GM19463 (cell line): Measurements from ENCODE around the gene SYF2.

Experiments
- ATAC-seq: cut with Tn5 transposase; IDR thresholded peaks from one replicate; pipeline ENCODE4 v1.9.1; 2021; ENCODE audit warnings: mild to moderate bottlenecking, moderate library complexity; ENCODE audit not compliant: unreplicated experiment

Gene SYF2

GRCh38 chr1:25186161-25187007 lies 45.9 kb downstream of the SYF2 start:
- ATAC-seq, result no peak

- ATAC-seq, result no peak
These were observed 46.7 kb downstream of the SYF2 start for GRCh38 chr1:25185409-25186160.

- no peak for ATAC-seq
These were observed 48.1 kb downstream of the SYF2 start for GRCh38 chr1:25184001-25184762.

GRCh38 chr1:25183126-25183980 lies 48.9 kb downstream of the SYF2 start:
- no peak for ATAC-seq

- ATAC-seq, result no peak
These were observed 49.7 kb downstream of the SYF2 start for GRCh38 chr1:25182629-25183028.

GRCh38 chr1:25180996-25181395 lies 51.3 kb downstream of the SYF2 start:
- no peak for ATAC-seq

- no peak for ATAC-seq
These were observed 53.3 kb downstream of the SYF2 start for GRCh38 chr1:25178917-25179561.

- no peak for ATAC-seq
These were observed 57.3 kb downstream of the SYF2 start for GRCh38 chr1:25174730-25175612.

- no peak for ATAC-seq
These were observed 58.0 kb downstream of the SYF2 start for GRCh38 chr1:25174363-25174729.

GRCh38 chr1:25173809-25174340 lies 58.4 kb downstream of the SYF2 start:
- no peak for ATAC-seq
